GM21786 (cell line): Measurements from ENCODE around the gene B3GNT7.
"Not testable (repeated sequence)": the region's sequence is repeated elsewhere in the genome, so short reads cannot be mapped to it uniquely, and the experiment has no call there.

Experiments
- ATAC-seq: cut with Tn5 transposase; IDR thresholded peaks from one replicate; pipeline ENCODE4 v1.9.1; 2021; ENCODE audit not compliant: unreplicated experiment

The B3GNT7 gene, protein sequence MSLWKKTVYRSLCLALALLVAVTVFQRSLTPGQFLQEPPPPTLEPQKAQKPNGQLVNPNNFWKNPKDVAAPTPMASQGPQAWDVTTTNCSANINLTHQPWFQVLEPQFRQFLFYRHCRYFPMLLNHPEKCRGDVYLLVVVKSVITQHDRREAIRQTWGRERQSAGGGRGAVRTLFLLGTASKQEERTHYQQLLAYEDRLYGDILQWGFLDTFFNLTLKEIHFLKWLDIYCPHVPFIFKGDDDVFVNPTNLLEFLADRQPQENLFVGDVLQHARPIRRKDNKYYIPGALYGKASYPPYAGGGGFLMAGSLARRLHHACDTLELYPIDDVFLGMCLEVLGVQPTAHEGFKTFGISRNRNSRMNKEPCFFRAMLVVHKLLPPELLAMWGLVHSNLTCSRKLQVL

DNA sequence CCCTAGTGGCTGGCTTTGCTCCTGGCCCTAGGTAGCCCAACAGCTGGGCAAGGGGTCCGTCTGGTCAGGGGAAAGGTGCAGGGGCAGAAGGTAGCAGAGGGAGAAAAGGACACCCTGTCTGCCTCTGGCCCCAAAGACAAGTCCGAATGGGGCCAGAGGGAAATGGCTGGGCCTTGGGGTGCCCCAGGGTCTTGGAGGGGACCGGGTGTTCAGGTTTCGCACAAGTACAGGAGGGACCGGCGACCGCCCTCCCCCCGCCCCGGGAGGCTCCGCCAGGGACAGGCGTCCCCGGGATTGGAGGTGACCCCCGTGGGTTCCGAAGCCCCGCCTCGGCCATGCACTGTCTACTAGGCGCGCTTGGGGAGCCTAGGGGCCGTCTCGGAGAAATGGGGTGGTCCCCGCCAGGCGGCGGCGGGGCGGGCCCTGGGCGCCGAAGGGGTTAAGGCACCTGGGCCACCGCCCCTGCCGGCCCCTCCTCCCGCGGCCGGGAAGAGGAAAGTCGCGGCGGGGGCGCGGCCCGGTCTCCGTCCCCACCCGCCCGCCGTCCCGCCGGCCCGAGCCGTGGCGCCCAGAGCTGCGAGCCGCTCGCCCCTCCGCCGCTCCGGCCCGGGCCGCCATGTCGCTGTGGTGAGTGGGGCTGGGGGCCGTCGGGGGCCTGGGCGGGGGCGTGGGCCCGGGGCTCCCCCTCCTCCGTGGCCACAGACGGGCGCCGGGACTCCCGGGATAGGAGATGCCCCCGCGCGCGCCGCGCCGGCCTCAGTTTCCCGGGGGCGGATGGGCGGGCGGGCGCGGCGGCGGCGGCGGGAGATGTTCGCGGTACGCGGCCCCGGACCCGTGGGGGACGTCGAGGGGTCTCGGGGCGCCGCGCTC lies at the start of gene B3GNT7:
Gene B3GNT7 (plus strand): TSS at position 523 of the 870 bp plus-strand sequence. CDS start 94 bp downstream, at position 617.
- peak; percentile 18 for ATAC-seq

DNA sequence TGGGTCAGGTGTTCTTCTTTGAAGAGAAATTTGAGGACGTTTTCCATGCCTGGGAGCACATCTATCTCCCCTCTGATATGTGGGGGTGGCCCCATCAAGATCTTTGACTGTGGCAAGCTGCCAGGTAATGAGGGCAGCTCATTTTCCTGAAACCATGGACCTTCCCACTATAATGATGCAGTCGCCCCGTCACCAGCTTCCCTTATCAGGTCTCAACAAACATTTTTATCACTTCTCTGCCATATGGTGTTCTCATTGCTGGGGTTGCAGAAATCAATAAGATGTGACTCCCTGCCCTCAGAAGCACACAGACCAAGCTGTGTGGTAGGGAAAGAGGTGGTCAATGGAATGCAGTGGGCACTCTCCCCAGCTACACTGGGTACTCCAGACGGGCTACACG lies 48.4 kb upstream of the B3GNT7 start:
- ATAC-seq: no peak

- ATAC-seq: no peak
Observed at GRCh38 chr2:231347638-231348037, 47.9 kb upstream of the B3GNT7 start.

DNA sequence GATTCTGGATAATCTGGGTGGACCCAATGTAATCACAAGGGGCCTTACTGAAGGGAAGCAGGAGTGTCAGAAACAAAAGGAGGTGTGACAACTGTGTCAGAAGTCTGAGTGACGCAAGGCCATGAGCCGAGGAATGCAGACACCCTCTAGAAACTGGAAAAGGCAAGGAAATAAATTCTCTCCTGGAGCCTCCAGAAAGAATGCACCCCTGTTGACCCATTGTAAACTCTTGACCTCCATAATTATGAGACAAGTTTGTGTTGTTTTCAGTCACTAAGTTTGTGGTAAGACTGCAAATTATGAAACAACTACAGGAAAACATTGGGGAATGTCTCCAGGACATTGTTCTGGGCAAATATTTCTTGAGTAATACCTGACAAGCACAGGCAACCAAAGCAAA lies 47.3 kb upstream of the B3GNT7 start:
- no peak for ATAC-seq

- no peak for ATAC-seq
Observed at GRCh38 chr2:231348704-231349373, 46.7 kb upstream of the B3GNT7 start.

DNA sequence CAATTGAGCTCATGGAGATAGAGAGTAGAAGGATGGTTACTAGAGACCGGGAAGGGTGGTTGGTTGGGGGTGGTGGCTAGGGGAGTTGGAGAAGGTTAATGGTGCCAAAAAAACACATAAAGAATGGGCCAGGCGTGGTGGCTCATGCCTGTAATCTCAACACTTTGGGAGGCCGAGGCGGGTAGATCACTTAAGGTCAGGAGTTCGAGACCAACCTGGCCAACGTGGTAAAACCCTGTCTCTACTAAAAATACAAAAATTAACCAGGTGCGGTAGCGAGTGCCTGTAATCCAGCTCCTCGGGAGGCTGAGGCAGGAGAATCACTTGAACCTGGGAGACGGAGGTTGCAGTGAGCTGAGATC lies 46.2 kb upstream of the B3GNT7 start:
- not testable (repeated sequence) for ATAC-seq

DNA sequence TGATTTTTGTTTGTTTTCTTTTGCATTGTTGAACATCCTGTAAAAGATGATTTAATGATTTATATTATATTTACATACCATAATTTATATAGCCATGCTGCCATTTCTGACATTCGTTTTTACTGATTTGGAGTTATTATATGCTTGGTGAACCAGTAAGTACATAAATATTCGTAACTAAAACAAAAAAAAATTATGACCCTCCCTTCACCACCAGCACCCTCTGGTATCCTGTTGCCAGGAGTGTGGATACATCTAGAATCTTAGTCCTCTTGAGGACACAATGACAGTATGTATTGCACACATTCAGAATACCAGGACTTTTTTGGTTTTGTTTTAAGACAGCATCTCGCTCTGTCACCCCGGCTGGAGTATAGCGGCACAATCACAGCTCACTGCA lies 43.9 kb upstream of the B3GNT7 start:
- no peak for ATAC-seq

- no peak for ATAC-seq
Observed at GRCh38 chr2:231353469-231353868, 42.0 kb upstream of the B3GNT7 start.

DNA sequence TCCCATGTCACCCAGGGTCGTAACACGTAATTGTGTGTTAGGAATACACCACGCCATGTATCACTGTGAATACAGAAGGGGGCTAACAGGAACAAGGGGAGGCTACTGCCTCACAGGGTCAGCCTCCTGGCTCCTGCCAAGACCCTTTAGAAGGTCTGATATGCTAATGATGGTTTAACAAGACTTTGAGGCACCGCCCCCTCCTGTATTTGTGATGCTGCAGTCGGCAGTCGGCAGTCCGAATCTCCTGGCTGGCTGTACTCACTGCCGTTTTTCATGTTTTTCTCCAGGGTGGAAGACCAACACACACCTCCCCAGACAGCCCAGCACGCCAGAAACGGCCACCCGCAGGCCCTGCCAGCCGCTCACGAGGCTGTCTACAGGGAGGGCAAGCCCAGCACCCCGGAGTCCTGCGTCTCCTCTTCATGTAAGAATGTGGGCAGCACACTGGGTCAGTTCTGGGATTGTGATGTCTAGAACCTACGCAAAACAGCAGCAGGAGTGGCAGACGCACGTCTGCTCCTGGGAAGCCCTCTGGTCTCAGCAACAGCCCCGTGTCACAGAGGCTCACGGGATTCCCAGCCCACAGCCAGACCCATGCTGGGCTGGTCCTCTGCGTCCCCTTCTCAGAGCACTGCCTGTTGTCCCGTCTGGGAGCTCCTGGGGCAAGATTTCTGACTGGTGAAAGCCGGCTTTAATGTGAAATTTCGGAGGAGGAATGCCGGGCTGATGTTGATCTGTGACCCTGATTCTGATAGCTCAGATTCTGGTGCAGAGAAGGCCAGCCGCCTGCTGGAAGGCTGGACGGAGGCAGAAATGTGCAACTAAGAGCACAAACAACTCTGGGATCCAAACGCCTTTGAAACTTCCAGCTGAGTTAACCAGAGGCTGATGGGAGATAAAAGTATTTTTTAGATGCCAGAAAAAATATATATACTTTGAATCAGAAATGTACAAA lies 39.7 kb upstream of the B3GNT7 start:
- no peak for ATAC-seq

GRCh38 chr2:231356466-231356844 lies 39.1 kb upstream of the B3GNT7 start:
- ATAC-seq: no peak

GRCh38 chr2:231357048-231357447 lies 38.5 kb upstream of the B3GNT7 start:
- ATAC-seq: no peak

GRCh38 chr2:231357931-231358330 lies 37.6 kb upstream of the B3GNT7 start:
- ATAC-seq: no peak

DNA sequence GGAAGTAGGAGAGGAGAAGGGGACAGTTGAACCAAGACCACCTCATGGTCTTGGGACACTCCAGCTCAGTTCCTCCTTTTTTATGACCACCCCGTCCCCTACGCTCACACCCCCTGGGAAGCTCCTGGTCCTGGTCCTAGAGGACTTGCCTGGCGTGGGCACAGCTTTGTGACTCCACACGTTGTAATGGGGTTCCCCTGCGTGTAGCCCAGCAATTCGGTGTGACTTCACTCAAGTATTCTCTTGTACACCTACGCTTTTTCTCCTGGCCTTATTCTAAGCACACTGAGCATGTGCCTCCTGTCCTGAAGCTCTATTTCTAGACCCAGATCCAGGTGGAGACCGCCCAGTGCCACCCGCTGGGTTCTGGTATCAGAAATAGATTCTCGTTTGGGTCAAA lies 36.1 kb upstream of the B3GNT7 start:
- no peak for ATAC-seq

GRCh38 chr2:231359948-231360347 lies 35.6 kb upstream of the B3GNT7 start:
- no peak for ATAC-seq

GRCh38 chr2:231360401-231360800 lies 35.1 kb upstream of the B3GNT7 start:
- no peak for ATAC-seq

GRCh38 chr2:231360881-231361371 lies 34.6 kb upstream of the B3GNT7 start:
- no peak for ATAC-seq

DNA sequence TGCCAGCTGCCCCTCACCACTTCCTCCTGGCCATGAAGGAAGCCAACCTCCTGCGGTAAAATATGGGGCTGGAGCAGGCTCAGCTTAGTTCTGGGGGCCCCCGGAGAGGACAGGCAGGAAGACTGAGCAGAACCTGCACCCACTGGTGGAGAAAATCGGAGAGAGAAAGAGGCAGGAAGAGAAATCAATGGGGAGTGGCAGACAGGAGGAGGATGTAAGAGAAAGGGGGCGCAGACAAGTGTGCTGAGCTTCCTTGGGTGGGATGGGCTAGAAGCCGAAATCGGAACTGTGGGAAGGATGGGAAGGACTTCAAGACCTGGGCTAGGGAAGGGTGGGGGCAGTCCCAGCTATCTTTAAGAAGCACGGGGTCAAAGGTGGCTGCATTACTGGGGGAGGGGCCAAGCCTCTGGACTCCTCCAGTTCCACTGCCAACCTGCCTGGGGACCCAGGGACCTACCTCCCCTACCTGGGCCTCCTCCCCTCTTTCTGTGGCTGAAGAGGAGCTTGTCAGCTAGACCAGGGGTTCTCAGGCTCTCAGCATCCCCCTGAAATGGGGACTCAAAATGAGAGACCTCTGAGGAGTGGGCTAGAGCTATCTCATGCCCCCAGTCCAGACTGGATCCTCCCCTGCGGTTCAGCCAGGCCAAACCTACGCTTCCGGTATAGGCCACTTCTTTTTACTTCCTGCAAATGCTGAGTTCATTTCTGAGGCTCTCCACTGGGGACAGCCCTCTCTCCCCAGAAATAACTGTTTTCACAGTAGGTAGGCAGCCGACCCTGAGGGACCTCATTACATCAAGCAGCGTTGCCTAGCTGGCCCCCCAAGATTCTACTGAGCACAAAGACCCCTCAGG lies 33.6 kb upstream of the B3GNT7 start:
- peak; percentile 98 for ATAC-seq

GRCh38 chr2:231362555-231363184 lies 32.8 kb upstream of the B3GNT7 start:
- no peak for ATAC-seq

GRCh38 chr2:231364061-231364460 lies 31.4 kb upstream of the B3GNT7 start:
- ATAC-seq: no peak
